ENCODE measurements around the gene KRT79. TPM values are rescaled to one million over a fixed set of nuclear protein-coding genes. Genes with fewer than 3 reads are reported as not detected.

Gene KRT79
- polyA plus RNA-seq, 4 donors: 0.31 TPM; not detected in 3

- Histone ChIP-seq H3K36me3 (ENCODE audit: control insufficient read depth in 3 of 3, insufficient read depth in 2 of 3, low read depth in 1 of 3, low read length in 3 of 3) (no peaks in the 10 kb centered on the region), H3K27ac (ENCODE audit: low read depth in 1 of 3, low read length in 2 of 3) (no peak overlapping the region), H3K27me3 (ENCODE audit: control insufficient read depth in 3 of 3, insufficient read depth in 3 of 3, low read length in 3 of 3) (peaks cover 0 to 2% (median 2%) of the 10 kb centered on the region in 3 donors), H3K4me3 (ENCODE audit: low read depth in 1 of 3, low read length in 3 of 3) (no peak overlapping the region), H3K4me1 (ENCODE audit: control insufficient read depth in 3 of 3, insufficient read depth in 2 of 3, low read depth in 1 of 3, low read length in 2 of 3) (no peaks in the 10 kb centered on the region), H3K9me3 (ENCODE audit: control insufficient read depth in 2 of 2, insufficient read depth in 1 of 2, low read depth in 1 of 2, low read length in 1 of 2) (no peaks in the 10 kb centered on the region)
- WGBS, 3 donors: 71 to 77% (median 72%) methylated on average over 7 of the region's 7 CpGs
- FAIRE-seq: no peak
- DNase-seq: no peak
These were observed 24.9 kb downstream of the KRT79 start for GRCh38 chr12:52809166-52809565.

DNA sequence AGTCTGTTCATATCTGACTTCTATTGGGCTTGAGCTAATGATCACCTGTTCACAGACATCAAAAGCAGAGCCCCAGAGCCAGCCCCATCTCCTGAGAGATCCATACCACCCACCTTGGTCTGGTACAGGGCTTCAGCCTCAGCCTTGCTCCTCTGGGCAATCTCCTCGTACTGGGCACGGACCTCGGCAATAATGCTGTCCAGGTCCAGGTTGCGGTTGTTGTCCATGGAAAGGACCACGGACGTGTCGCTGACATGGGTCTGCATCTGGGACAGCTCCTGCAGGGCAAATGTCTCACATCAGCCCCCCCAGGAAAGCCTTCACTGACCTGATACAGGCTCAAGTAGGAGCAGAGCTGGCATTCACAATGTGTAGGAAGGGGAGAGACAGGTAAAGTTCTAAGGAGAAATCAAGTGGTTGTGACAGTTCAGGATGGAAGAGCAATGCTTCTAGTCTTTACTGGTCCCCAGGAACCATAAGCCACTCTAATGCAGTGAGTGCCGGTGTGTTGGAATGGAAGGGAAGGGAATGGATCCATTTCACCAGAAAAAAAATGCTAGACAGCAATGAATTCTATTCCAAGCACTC, 25.4 kb downstream of the KRT79 start:
- no peaks in the 10 kb centered on the region for H3K9me3 ChIP-seq (ENCODE audit: control insufficient read depth in 2 of 2, insufficient read depth in 1 of 2, low read depth in 1 of 2, low read length in 1 of 2)
- no peak overlapping the region for H3K27ac ChIP-seq (ENCODE audit: low read depth in 1 of 3, low read length in 2 of 3)
- WGBS, 3 donors: 89 to 93% (median 89%) methylated on average over 8 of the region's 8 CpGs
- FAIRE-seq (no peak), DNase-seq (no peak)
- peaks cover 0 to 2% (median 2%) of the 10 kb centered on the region in 3 donors for H3K27me3 ChIP-seq (ENCODE audit: control insufficient read depth in 3 of 3, insufficient read depth in 3 of 3, low read length in 3 of 3)
- H3K4me3 ChIP-seq (ENCODE audit: low read depth in 1 of 3, low read length in 3 of 3): no peak overlapping the region
- H3K36me3 ChIP-seq (ENCODE audit: control insufficient read depth in 3 of 3, insufficient read depth in 2 of 3, low read depth in 1 of 3, low read length in 3 of 3): no peaks in the 10 kb centered on the region
- no peaks in the 10 kb centered on the region for H3K4me1 ChIP-seq (ENCODE audit: control insufficient read depth in 3 of 3, insufficient read depth in 2 of 3, low read depth in 1 of 3, low read length in 2 of 3)

DNA sequence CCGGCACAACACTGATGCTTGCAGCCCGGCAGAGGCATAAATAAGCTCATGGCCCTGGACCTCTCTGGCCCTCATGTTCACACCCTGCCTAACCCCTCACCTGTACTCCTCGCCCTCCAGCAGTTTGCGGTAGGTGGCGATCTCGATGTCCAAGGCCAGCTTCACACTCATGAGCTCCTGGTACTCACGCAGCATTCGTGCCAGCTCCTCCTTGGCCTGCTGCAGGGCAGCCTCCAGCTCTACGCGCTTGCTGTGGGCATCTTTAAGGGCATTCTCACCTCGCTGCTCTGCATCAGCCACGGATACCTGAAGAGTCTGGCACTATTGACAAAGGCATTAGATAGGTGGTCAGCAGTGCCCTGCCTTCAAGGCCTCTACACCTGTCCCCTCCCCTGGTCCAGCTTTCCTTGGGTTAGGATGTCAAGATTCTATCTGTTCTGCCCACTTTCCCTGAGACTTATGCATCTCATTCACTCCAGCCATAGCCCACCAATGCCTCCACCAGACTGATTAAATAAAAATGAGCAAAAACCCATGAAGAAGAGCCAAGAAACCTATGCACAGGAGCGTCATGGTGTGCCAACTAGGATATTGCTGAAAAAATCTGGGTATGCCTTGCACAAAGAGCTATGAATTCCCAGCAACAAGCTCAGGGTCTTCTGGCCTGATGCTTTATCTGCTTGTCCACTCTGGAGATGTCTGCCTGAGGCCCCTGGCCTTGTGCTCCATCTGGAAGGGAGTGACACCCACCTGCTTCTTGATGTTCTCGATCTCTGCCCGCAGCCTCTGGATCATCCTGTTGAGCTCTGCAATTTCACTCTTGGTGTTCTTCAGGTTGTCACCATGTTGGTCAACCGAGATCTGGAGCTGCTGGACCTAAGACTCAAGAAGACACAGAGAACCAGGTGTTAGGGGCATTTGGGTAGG, 26.3 kb downstream of the KRT79 start:
- H3K4me1 ChIP-seq (ENCODE audit: control insufficient read depth in 3 of 3, insufficient read depth in 2 of 3, low read depth in 1 of 3, low read length in 2 of 3): no peaks in the 10 kb centered on the region
- H3K9me3 ChIP-seq (ENCODE audit: control insufficient read depth in 2 of 2, insufficient read depth in 1 of 2, low read depth in 1 of 2, low read length in 1 of 2): no peaks in the 10 kb centered on the region
- no peak overlapping the region for H3K27ac ChIP-seq (ENCODE audit: low read depth in 1 of 3, low read length in 2 of 3)
- H3K36me3 ChIP-seq (ENCODE audit: control insufficient read depth in 3 of 3, insufficient read depth in 2 of 3, low read depth in 1 of 3, low read length in 3 of 3): no peaks in the 10 kb centered on the region
- H3K27me3 ChIP-seq (ENCODE audit: control insufficient read depth in 3 of 3, insufficient read depth in 3 of 3, low read length in 3 of 3): peaks cover 0 to 2% (median 2%) of the 10 kb centered on the region in 3 donors
- no peak for DNase-seq
- WGBS, 3 donors: 77 to 84% (median 77%) methylated on average over 16 of the region's 16 CpGs
- no peak for FAIRE-seq
- no peak overlapping the region for H3K4me3 ChIP-seq (ENCODE audit: low read depth in 1 of 3, low read length in 3 of 3)

DNA sequence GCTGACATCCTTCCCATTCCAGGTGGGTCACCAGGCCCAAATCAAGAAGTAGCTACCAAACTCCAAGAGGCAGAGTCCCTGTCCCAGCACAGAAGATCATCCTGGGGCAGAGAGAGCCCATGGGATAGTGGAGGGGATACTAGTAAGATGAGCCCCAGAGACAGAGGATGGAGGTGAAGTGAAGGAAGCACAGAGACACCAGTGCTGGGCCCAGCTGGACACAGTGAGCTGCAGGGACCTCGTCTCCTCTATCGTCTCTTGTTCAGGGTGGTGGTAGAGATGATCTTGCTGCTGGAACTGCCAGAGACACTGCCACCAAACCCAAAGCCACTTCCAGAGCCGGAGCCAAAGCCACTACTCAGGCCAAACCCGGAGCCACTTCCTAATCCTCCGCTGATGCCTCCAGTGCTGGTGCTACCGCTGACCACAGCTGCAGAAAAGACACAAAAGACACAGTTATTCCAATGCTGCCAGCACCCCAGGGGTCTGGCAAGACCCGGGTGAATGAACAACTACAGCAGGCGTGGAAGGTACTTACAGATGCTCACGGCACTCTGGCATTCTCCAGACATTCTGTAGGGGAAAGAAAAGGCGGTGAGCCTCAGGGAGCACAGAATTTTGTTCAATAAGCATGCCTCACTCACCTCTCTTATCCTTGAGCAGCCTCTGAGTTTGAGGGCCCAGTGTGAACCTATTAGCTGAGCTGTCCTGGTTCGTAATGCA, 27.1 kb downstream of the KRT79 start:
- Histone ChIP-seq H3K9me3 (ENCODE audit: control insufficient read depth in 2 of 2, insufficient read depth in 1 of 2, low read depth in 1 of 2, low read length in 1 of 2) (no peaks in the 10 kb centered on the region), H3K4me1 (ENCODE audit: control insufficient read depth in 3 of 3, insufficient read depth in 2 of 3, low read depth in 1 of 3, low read length in 2 of 3) (no peaks in the 10 kb centered on the region), H3K27ac (ENCODE audit: low read depth in 1 of 3, low read length in 2 of 3) (no peak overlapping the region), H3K4me3 (ENCODE audit: low read depth in 1 of 3, low read length in 3 of 3) (no peak overlapping the region), H3K27me3 (ENCODE audit: control insufficient read depth in 3 of 3, insufficient read depth in 3 of 3, low read length in 3 of 3) (peaks cover 0 to 3% (median 2%) of the 10 kb centered on the region in 3 donors), H3K36me3 (ENCODE audit: control insufficient read depth in 3 of 3, insufficient read depth in 2 of 3, low read depth in 1 of 3, low read length in 3 of 3) (no peaks in the 10 kb centered on the region)
- WGBS, 3 donors: 83 to 91% (median 86%) methylated on average over 11 of the region's 11 CpGs
- no peak for DNase-seq
- FAIRE-seq: no peak

GRCh38 chr12:52806169-52806811, 27.8 kb downstream of the KRT79 start:
- Histone ChIP-seq H3K4me3 (ENCODE audit: low read depth in 1 of 3, low read length in 3 of 3) (no peak overlapping the region), H3K27ac (ENCODE audit: low read depth in 1 of 3, low read length in 2 of 3) (no peak overlapping the region), H3K9me3 (ENCODE audit: control insufficient read depth in 2 of 2, insufficient read depth in 1 of 2, low read depth in 1 of 2, low read length in 1 of 2) (no peaks in the 10 kb centered on the region), H3K27me3 (ENCODE audit: control insufficient read depth in 3 of 3, insufficient read depth in 3 of 3, low read length in 3 of 3) (peaks cover 0 to 4% (median 2%) of the 10 kb centered on the region in 3 donors), H3K36me3 (ENCODE audit: control insufficient read depth in 3 of 3, insufficient read depth in 2 of 3, low read depth in 1 of 3, low read length in 3 of 3) (no peaks in the 10 kb centered on the region), H3K4me1 (ENCODE audit: control insufficient read depth in 3 of 3, insufficient read depth in 2 of 3, low read depth in 1 of 3, low read length in 2 of 3) (no peaks in the 10 kb centered on the region)
- no peak for DNase-seq
- no peak for FAIRE-seq
- WGBS, 3 donors: 94 to 99% (median 96%) methylated on average over 3 of the region's 3 CpGs

- DNase-seq (no peak), FAIRE-seq (no peak)
- H3K27ac ChIP-seq (ENCODE audit: low read depth in 1 of 3, low read length in 2 of 3): no peak overlapping the region
- peaks cover 0 to 4% (median 2%) of the 10 kb centered on the region in 3 donors for H3K27me3 ChIP-seq (ENCODE audit: control insufficient read depth in 3 of 3, insufficient read depth in 3 of 3, low read length in 3 of 3)
- no peaks in the 10 kb centered on the region for H3K4me1 ChIP-seq (ENCODE audit: control insufficient read depth in 3 of 3, insufficient read depth in 2 of 3, low read depth in 1 of 3, low read length in 2 of 3)
- 77 to 82% (median 79%) methylated on average over 3 of the region's 3 CpGs for WGBS, 3 donors
- H3K36me3 ChIP-seq (ENCODE audit: control insufficient read depth in 3 of 3, insufficient read depth in 2 of 3, low read depth in 1 of 3, low read length in 3 of 3): no peaks in the 10 kb centered on the region
- no peaks in the 10 kb centered on the region for H3K9me3 ChIP-seq (ENCODE audit: control insufficient read depth in 2 of 2, insufficient read depth in 1 of 2, low read depth in 1 of 2, low read length in 1 of 2)
- no peak overlapping the region for H3K4me3 ChIP-seq (ENCODE audit: low read depth in 1 of 3, low read length in 3 of 3)
These were observed 28.4 kb downstream of the KRT79 start for GRCh38 chr12:52805739-52806138.

DNA sequence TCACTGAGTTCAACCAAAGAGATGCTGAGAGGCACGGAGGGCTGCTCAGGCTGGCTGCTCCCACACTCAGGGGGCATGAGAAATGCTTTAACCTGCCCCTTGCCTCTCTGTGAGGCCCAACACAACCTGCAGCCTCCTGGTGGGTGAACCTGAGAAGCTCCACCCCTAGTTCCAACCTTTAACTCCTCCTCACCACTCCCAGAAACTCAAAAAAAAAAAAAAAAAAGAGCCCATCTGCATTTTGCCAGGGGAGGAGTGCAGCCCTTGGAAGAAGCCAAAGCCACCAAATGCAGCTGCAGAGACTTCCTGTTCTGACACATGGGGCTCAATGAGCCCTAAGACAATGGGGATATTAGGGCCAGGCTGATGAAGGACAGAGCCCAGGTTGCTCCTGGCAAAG, 29.1 kb downstream of the KRT79 start:
- Histone ChIP-seq H3K4me3 (ENCODE audit: low read depth in 1 of 3, low read length in 3 of 3) (no peak overlapping the region), H3K27ac (ENCODE audit: low read depth in 1 of 3, low read length in 2 of 3) (no peak overlapping the region), H3K4me1 (ENCODE audit: control insufficient read depth in 3 of 3, insufficient read depth in 2 of 3, low read depth in 1 of 3, low read length in 2 of 3) (no peaks in the 10 kb centered on the region), H3K9me3 (ENCODE audit: control insufficient read depth in 2 of 2, insufficient read depth in 1 of 2, low read depth in 1 of 2, low read length in 1 of 2) (no peaks in the 10 kb centered on the region), H3K27me3 (ENCODE audit: control insufficient read depth in 3 of 3, insufficient read depth in 3 of 3, low read length in 3 of 3) (peaks cover 0 to 4% (median 2%) of the 10 kb centered on the region in 3 donors), H3K36me3 (ENCODE audit: control insufficient read depth in 3 of 3, insufficient read depth in 2 of 3, low read depth in 1 of 3, low read length in 3 of 3) (no peaks in the 10 kb centered on the region)
- WGBS, 3 donors: 22 to 47% (median 27%) methylated on average over 1 of the region's 1 CpG
- DNase-seq (no peak), FAIRE-seq (no peak)

DNA sequence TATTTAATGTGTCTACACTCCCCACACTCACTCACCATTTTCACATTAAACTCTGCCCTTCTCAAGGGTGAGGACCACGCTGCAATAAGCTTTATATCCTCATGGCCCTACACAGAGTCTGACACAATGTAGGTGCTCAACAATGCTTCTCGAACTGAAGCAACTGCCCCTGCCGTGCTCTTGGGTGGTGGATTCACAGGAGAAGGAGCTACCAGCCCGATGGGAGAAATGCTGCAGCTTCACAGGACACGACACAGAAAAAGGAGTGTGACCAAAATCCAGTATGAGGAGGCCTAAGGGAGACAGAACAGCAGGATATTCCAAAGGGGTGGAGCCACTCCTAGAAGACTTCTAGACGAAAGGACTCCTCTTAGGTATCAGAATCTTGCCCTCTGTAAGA, 31.7 kb downstream of the KRT79 start:
- no peaks in the 10 kb centered on the region for H3K4me1 ChIP-seq (ENCODE audit: control insufficient read depth in 3 of 3, insufficient read depth in 2 of 3, low read depth in 1 of 3, low read length in 2 of 3)
- no peak overlapping the region for H3K27ac ChIP-seq (ENCODE audit: low read depth in 1 of 3, low read length in 2 of 3)
- no peak for FAIRE-seq
- H3K27me3 ChIP-seq (ENCODE audit: control insufficient read depth in 3 of 3, insufficient read depth in 3 of 3, low read length in 3 of 3): peaks cover 0 to 4% (median 0%) of the 10 kb centered on the region in 3 donors
- H3K4me3 ChIP-seq (ENCODE audit: low read depth in 1 of 3, low read length in 3 of 3): no peak overlapping the region
- H3K36me3 ChIP-seq (ENCODE audit: control insufficient read depth in 3 of 3, insufficient read depth in 2 of 3, low read depth in 1 of 3, low read length in 3 of 3): no peaks in the 10 kb centered on the region
- no peak for DNase-seq
- H3K9me3 ChIP-seq (ENCODE audit: control insufficient read depth in 2 of 2, insufficient read depth in 1 of 2, low read depth in 1 of 2, low read length in 1 of 2): no peaks in the 10 kb centered on the region
- WGBS, 3 donors: 60 to 78% (median 68%) methylated on average over 6 of the region's 6 CpGs
